Measurements from ENCODE around the gene CPA3. TPM values are rescaled to one million over a fixed set of nuclear protein-coding genes. Genes with fewer than 3 reads are reported as not detected.

The CPA3 gene
- total and polyA plus RNA-seq, 4 donors = 0.42 to 8.6 (median 1.9) TPM; not detected in 1

DNA sequence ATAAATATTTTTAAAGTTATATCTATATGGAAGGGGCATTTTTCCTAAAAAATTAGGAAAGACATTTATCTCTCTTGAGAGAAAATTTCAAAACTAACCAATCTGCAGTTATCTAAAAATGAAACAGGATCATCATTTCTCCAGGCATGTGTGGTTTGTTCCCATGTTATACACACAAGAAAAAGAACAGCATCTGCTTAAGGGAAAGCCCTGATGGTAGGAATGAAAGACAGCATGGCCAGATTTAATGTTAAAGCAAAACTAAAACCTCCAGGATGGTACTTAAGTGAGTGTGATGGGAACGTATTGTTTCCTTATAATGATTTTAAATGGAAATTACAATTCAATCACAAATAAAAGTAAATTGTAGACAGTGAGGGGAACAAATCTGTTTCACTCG lies 80.0 kb downstream of the CPA3 start:
- Histone ChIP-seq H3K4me3 (ENCODE audit: low read depth in 1 of 3, low read length in 3 of 3) (no peak overlapping the region), H3K4me1 (ENCODE audit: control insufficient read depth in 4 of 4, insufficient read depth in 4 of 4, low read length in 3 of 4) (no peaks in the 10 kb centered on the region), H3K9me3 (ENCODE audit: control insufficient read depth in 4 of 4, low read length in 3 of 4) (no peaks in the 10 kb centered on the region), H3K27me3 (ENCODE audit: control insufficient read depth in 4 of 4, insufficient read depth in 4 of 4, low read length in 3 of 4) (no peaks in the 10 kb centered on the region), H3K36me3 (ENCODE audit: control insufficient read depth in 4 of 4, insufficient read depth in 3 of 4, low read depth in 1 of 4, low read length in 3 of 4) (no peaks in the 10 kb centered on the region), H3K27ac (ENCODE audit: low read depth in 1 of 2, low read length in 2 of 2) (no peak overlapping the region), H3K9ac (ENCODE audit: low read depth in 1 of 2, low read length in 2 of 2) (no peak overlapping the region)
- DNase-seq (ENCODE audit: low spot score) = no peak
- TF ChIP-seq, protein P1, sequence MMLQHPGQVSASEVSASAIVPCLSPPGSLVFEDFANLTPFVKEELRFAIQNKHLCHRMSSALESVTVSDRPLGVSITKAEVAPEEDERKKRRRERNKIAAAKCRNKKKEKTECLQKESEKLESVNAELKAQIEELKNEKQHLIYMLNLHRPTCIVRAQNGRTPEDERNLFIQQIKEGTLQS (IDR thresholded peaks at IDR 0.05) = no peak
- TF ChIP-seq NR2F2 (IDR thresholded peaks at IDR 0.05) (no peak), YY1 (IDR thresholded peaks at IDR 0.05) (no peak), FOXA1 (IDR thresholded peaks at IDR 0.05) (no peak), RAD21 (IDR thresholded peaks at IDR 0.05) (no peak), TAF1 (conservative IDR thresholded peaks at IDR 0.05) (no peak), FOXA2 (IDR thresholded peaks at IDR 0.05) (no peak)
- TF ChIP-seq, protein P2, sequence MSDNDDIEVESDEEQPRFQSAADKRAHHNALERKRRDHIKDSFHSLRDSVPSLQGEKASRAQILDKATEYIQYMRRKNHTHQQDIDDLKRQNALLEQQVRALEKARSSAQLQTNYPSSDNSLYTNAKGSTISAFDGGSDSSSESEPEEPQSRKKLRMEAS (IDR thresholded peaks at IDR 0.05) = no peak
- TF ChIP-seq, protein P3, sequence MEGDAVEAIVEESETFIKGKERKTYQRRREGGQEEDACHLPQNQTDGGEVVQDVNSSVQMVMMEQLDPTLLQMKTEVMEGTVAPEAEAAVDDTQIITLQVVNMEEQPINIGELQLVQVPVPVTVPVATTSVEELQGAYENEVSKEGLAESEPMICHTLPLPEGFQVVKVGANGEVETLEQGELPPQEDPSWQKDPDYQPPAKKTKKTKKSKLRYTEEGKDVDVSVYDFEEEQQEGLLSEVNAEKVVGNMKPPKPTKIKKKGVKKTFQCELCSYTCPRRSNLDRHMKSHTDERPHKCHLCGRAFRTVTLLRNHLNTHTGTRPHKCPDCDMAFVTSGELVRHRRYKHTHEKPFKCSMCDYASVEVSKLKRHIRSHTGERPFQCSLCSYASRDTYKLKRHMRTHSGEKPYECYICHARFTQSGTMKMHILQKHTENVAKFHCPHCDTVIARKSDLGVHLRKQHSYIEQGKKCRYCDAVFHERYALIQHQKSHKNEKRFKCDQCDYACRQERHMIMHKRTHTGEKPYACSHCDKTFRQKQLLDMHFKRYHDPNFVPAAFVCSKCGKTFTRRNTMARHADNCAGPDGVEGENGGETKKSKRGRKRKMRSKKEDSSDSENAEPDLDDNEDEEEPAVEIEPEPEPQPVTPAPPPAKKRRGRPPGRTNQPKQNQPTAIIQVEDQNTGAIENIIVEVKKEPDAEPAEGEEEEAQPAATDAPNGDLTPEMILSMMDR (IDR thresholded peaks at IDR 0.05; ENCODE audit: low read depth, low read length, missing input control) = no peak
- 92% methylated on average over 2 of the region's 2 CpGs for WGBS

Other genes starting within 250 kb of the CPA3 start
- gene AGTR1, start 167.4 kb upstream of the CPA3 start, total RNA-seq = 10 to 100 TPM; 44.3 to 52.2 TPM
- 10 to 100 TPM; 30.0 to 39.5 TPM for gene AGTR1, start 167.4 kb upstream of the CPA3 start, polyA plus RNA-seq
- under 1 TPM in 1 of 2 donors, not detected in 1; 0.75 TPM for gene CPB1, start 37.5 kb upstream of the CPA3 start, total RNA-seq
- under 1 TPM; 0.20 to 0.57 TPM for gene CPB1, start 37.5 kb upstream of the CPA3 start, polyA plus RNA-seq
- 10 to 100 TPM in 1 of 2 donors, 1 to 10 TPM in 1; 9.2 to 16.6 TPM for gene GYG1, start 126.2 kb downstream of the CPA3 start, total RNA-seq
- gene GYG1, start 126.2 kb downstream of the CPA3 start, polyA plus RNA-seq = 10 to 100 TPM; 10.2 to 16.7 TPM
- 10 to 100 TPM; 15.6 to 31.7 TPM for gene HLTF, start 221.2 kb downstream of the CPA3 start, total RNA-seq
- gene HLTF, start 221.2 kb downstream of the CPA3 start, polyA plus RNA-seq = 10 to 100 TPM in 1 of 2 donors, 1 to 10 TPM in 1; 4.1 to 18.4 TPM

All from liver (tissue), 9 donors.